ENCODE results near the gene EPHA3. TPM values are rescaled to one million over a fixed set of nuclear protein-coding genes. Genes with fewer than 3 reads are reported as not detected.

EPHA3 gene
- total and polyA plus RNA-seq, 5 donors from 2014 or later = not detected

DNA sequence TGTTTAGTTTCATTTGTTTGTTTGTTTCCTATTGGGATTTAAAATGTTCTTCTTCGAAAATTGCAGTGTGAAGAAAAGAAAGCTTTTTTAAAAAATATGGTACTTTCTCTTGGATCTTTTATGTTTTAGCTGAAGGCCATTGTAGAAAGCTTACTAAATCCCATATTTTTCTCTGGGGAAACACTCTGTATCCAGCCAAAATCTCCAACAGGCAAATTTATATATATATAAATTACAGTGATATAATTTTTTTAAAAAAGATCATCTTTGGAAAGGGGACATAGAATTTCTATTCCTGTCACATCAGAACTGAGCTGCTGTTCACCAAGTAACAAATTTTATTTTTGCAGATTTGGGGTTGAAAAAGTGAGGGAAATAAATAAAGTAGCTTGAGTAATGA is 19.6 kb upstream of the EPHA3 start:
- Mint-ChIP-seq H3K4me3 (no peak overlapping the region), H3K9me3 (peaks cover 0 to 10% (median 2%) of the 10 kb centered on the region in 7 donors), H3K27ac (no peak overlapping the region), H3K27me3 (no peaks in the 10 kb centered on the region), H3K4me1 (no peaks in the 10 kb centered on the region), H3K36me3 (no peaks in the 10 kb centered on the region)
- Histone ChIP-seq H3K4me3 (ENCODE audit: low read depth, low read length) (no peak overlapping the region), H3K27me3 (ENCODE audit: control insufficient read depth, insufficient read depth, low read length) (no peaks in the 10 kb centered on the region), H3K9me3 (ENCODE audit: control insufficient read depth in 2 of 2, low read length in 2 of 2) (no peaks in the 10 kb centered on the region), H3K27ac (ENCODE audit: insufficient read depth, low read length, poor library complexity, severe bottlenecking) (no peak overlapping the region), H3K4me1 (ENCODE audit: control insufficient read depth, insufficient read depth, low read length, poor library complexity, severe bottlenecking) (no peaks in the 10 kb centered on the region), H3K36me3 (ENCODE audit: control insufficient read depth, insufficient read depth, low read length) (no peaks in the 10 kb centered on the region)
- ATAC-seq (ENCODE audit: low read depth in 2 of 2) (no peak), DNase-seq (no peak)

DNA sequence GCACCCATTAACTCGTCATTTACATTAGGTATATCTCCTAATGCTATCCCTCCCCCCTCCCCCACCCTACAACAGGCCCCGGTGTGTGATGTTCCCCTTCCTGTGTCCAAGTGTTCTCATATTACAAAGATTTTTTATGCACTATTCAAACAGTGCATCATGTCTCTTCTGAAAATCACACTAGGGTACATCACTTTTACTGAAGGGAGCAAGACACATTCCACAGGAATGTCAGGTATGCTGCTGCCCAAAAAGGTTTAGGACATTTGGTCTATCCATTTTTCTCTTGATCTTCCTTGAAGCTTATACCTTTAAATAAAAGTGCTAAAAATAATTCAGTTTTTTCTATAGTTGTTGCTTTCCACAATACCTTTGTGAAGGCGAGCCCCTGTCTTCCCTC is 9.2 kb upstream of the EPHA3 start:
- no peak for ATAC-seq (ENCODE audit: low read depth in 2 of 2)

DNA sequence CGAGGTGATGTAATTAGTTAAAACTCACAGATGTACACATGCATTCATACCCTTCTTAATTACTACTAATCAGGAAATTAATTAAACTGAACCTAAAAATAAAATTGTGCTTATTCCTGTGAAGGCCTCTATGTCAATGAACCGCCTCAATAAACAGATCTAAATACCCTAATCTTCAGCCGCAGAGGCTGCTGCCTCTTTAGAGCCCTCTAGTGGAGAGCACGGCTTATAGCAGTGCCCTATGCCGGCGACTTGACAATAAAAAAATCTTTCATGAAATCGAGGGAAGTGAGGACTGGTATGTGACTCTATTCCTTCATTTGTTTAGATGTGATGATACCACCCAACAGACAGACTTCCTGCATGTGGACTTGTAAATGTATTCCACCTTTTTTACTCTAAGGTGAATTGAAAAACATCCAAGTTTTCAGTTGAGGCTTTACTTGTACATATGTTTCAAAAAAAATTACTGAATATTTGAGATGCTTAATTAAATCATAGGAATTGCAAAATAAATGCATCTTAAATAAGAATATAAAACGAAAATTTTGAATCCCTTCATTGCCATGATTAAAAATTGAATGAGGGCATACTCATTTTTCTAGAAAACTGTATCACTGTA is 8.3 kb upstream of the EPHA3 start:
- peaks cover 0 to 1% (median 0%) of the 10 kb centered on the region in 7 donors for H3K9me3 Mint-ChIP-seq
- DNase-seq (peak in 2 of 3 donors; percentile 4 to 37), ATAC-seq (ENCODE audit: low read depth in 2 of 2) (peak in 1 of 2 donors; percentile 37)
- Histone ChIP-seq H3K4me3 (ENCODE audit: low read depth, low read length) (no peak overlapping the region), H3K36me3 (ENCODE audit: control insufficient read depth, insufficient read depth, low read length) (no peaks in the 10 kb centered on the region), H3K27me3 (ENCODE audit: control insufficient read depth, insufficient read depth, low read length) (no peaks in the 10 kb centered on the region), H3K27ac (ENCODE audit: insufficient read depth, low read length, poor library complexity, severe bottlenecking) (no peak overlapping the region), H3K9me3 (ENCODE audit: control insufficient read depth in 2 of 2, low read length in 2 of 2) (no peaks in the 10 kb centered on the region), H3K4me1 (ENCODE audit: control insufficient read depth, insufficient read depth, low read length, poor library complexity, severe bottlenecking) (no peaks in the 10 kb centered on the region)
- no peak overlapping the region for H3K4me3 Mint-ChIP-seq
- H3K36me3 Mint-ChIP-seq = no peaks in the 10 kb centered on the region
- no peaks in the 10 kb centered on the region for H3K27me3 Mint-ChIP-seq
- no peak overlapping the region for H3K27ac Mint-ChIP-seq
- H3K4me1 Mint-ChIP-seq = no peaks in the 10 kb centered on the region

More for the DNA sequence above, 9.2 kb upstream of the EPHA3 start:
- Mint-ChIP-seq H3K27ac (no peak overlapping the region), H3K27me3 (no peaks in the 10 kb centered on the region), H3K4me3 (no peak overlapping the region), H3K9me3 (peaks cover 0 to 1% (median 0%) of the 10 kb centered on the region in 7 donors), H3K36me3 (no peaks in the 10 kb centered on the region), H3K4me1 (no peaks in the 10 kb centered on the region)
- Histone ChIP-seq H3K27ac (ENCODE audit: insufficient read depth, low read length, poor library complexity, severe bottlenecking) (no peak overlapping the region), H3K4me3 (ENCODE audit: low read depth, low read length) (no peak overlapping the region), H3K27me3 (ENCODE audit: control insufficient read depth, insufficient read depth, low read length) (no peaks in the 10 kb centered on the region), H3K9me3 (ENCODE audit: control insufficient read depth in 2 of 2, low read length in 2 of 2) (no peaks in the 10 kb centered on the region), H3K36me3 (ENCODE audit: control insufficient read depth, insufficient read depth, low read length) (no peaks in the 10 kb centered on the region), H3K4me1 (ENCODE audit: control insufficient read depth, insufficient read depth, low read length, poor library complexity, severe bottlenecking) (no peaks in the 10 kb centered on the region)
- DNase-seq = no peak

DNA sequence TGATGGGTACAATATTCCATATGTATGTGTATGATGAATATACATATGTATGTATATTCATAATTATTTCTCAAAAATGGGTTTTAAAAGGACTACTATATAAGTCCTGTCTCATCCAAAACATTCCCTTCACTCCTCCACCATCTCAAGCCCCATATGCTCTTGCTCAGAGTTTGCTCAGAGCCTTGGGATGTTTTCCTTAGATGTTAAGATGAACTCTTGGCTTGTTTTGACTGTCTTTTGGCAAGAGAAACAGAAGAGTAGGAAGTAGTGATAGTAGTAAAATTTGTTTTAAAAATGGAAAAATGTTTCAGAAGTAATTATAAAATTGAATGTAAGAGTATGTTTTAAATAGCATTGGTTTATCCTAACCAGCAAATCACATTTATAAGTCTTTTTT is 6.2 kb upstream of the EPHA3 start:
- Histone ChIP-seq H3K27ac (ENCODE audit: insufficient read depth, low read length, poor library complexity, severe bottlenecking) (no peak overlapping the region), H3K9me3 (ENCODE audit: control insufficient read depth in 2 of 2, low read length in 2 of 2) (no peaks in the 10 kb centered on the region), H3K36me3 (ENCODE audit: control insufficient read depth, insufficient read depth, low read length) (no peaks in the 10 kb centered on the region), H3K4me1 (ENCODE audit: control insufficient read depth, insufficient read depth, low read length, poor library complexity, severe bottlenecking) (no peaks in the 10 kb centered on the region), H3K27me3 (ENCODE audit: control insufficient read depth, insufficient read depth, low read length) (no peaks in the 10 kb centered on the region), H3K4me3 (ENCODE audit: low read depth, low read length) (no peak overlapping the region)
- H3K27ac Mint-ChIP-seq = no peak overlapping the region
- no peak for ATAC-seq (ENCODE audit: low read depth in 2 of 2)
- H3K36me3 Mint-ChIP-seq = no peaks in the 10 kb centered on the region
- no peaks in the 10 kb centered on the region for H3K4me1 Mint-ChIP-seq
- peaks cover 0 to 1% (median 0%) of the 10 kb centered on the region in 7 donors for H3K9me3 Mint-ChIP-seq
- no peaks in the 10 kb centered on the region for H3K27me3 Mint-ChIP-seq
- no peak overlapping the region for H3K4me3 Mint-ChIP-seq
- DNase-seq = no peak

DNA sequence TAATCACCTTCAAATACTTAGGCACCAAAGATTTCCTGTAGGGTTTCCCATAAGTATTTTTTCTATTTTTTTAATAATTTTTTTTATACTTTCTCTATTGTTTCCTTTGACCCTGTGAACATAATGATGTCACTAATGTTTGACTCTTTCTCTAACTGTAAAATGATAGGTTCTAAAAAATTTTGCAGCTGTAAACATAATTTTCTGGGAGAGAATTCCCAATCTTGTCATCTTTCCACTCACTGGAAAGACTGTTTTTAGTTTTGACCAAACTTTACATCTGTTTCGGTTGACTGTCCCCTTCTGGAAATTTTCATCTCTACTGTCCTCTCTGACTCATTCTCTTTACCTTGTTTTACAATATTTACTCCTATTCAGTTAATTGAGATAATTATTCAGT is 5.5 kb upstream of the EPHA3 start:
- no peak overlapping the region for H3K4me3 ChIP-seq (ENCODE audit: low read depth, low read length)
- no peaks in the 10 kb centered on the region for H3K36me3 ChIP-seq (ENCODE audit: control insufficient read depth, insufficient read depth, low read length)
- no peak for ATAC-seq (ENCODE audit: low read depth in 2 of 2)
- no peaks in the 10 kb centered on the region for H3K9me3 ChIP-seq (ENCODE audit: control insufficient read depth in 2 of 2, low read length in 2 of 2)
- DNase-seq = no peak
- H3K27me3 Mint-ChIP-seq = no peaks in the 10 kb centered on the region
- H3K27me3 ChIP-seq (ENCODE audit: control insufficient read depth, insufficient read depth, low read length) = no peaks in the 10 kb centered on the region
- no peaks in the 10 kb centered on the region for H3K36me3 Mint-ChIP-seq
- H3K4me3 Mint-ChIP-seq = no peak overlapping the region
- peaks cover 0 to 2% (median 0%) of the 10 kb centered on the region in 4 donors for H3K4me1 Mint-ChIP-seq
- peaks cover 0 to 2% (median 0%) of the 10 kb centered on the region in 7 donors for H3K9me3 Mint-ChIP-seq
- H3K27ac Mint-ChIP-seq = no peak overlapping the region
- no peak overlapping the region for H3K27ac ChIP-seq (ENCODE audit: insufficient read depth, low read length, poor library complexity, severe bottlenecking)
- no peaks in the 10 kb centered on the region for H3K4me1 ChIP-seq (ENCODE audit: control insufficient read depth, insufficient read depth, low read length, poor library complexity, severe bottlenecking)

DNA sequence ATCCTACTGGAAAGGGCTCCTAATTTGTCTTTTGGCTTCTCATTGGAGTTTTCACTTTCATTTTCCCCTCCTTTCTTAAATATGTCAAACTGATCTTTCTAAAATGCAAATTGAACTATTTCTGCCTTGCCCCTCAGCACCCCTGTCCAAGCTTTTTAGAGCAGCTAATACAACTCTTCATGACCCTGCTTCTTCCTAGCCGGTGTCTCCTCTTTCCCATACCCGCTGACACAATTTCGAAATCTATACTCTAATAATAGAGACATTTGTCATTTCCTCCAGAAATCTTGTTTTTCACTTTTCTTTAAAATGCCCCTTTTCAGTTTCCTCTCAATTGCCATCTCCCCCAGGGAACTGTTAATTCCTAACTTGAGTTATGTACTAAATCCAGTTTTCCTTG is 2.9 kb upstream of the EPHA3 start:
- Mint-ChIP-seq H3K9me3 (peaks cover 0 to 5% (median 0%) of the 10 kb centered on the region in 7 donors), H3K27ac (no peak overlapping the region), H3K4me3 (no peak overlapping the region), H3K4me1 (peaks cover 0 to 11% (median 2%) of the 10 kb centered on the region in 4 donors), H3K27me3 (no peaks in the 10 kb centered on the region), H3K36me3 (no peaks in the 10 kb centered on the region)
- Histone ChIP-seq H3K27ac (ENCODE audit: insufficient read depth, low read length, poor library complexity, severe bottlenecking) (no peak overlapping the region), H3K36me3 (ENCODE audit: control insufficient read depth, insufficient read depth, low read length) (no peaks in the 10 kb centered on the region), H3K4me1 (ENCODE audit: control insufficient read depth, insufficient read depth, low read length, poor library complexity, severe bottlenecking) (no peaks in the 10 kb centered on the region), H3K4me3 (ENCODE audit: low read depth, low read length) (no peak overlapping the region), H3K9me3 (ENCODE audit: control insufficient read depth in 2 of 2, low read length in 2 of 2) (no peaks in the 10 kb centered on the region), H3K27me3 (ENCODE audit: control insufficient read depth, insufficient read depth, low read length) (no peaks in the 10 kb centered on the region)
- DNase-seq = no peak
- no peak for ATAC-seq (ENCODE audit: low read depth in 2 of 2)

DNA sequence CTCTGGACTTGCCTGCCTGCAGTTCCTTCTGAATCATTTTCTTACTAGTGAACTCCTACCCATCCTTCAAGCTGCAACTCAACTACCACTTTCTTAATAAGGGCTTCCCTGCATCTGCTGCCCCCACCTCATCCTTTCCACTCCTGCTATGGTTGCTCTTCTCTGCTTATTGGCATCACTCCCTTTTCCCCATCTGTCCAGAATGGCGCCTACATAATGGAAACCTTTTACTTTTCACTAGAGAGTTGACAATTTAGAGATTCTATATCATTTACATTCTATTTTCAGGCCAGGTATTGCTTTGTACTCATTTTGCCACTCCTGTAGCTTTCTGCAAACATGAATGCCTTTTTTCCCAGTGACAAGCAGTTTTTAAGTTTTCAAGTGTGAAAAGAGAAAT is 1.9 kb upstream of the EPHA3 start:
- no peaks in the 10 kb centered on the region for H3K36me3 Mint-ChIP-seq
- ATAC-seq (ENCODE audit: low read depth in 2 of 2) = no peak

DNA sequence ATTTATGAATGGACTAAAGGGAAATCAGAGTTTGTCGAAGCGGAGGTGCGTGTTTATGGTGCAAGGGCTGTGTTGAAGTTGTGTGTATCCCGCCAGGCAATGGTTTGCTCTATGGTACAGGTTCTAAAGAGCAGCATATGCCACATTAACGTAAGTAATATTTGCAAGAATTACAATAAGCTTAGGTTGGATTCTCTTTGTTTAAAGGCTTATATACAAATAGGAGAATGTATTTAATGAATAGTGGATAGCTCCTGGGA is 800 bp downstream of the EPHA3 start:
- Histone ChIP-seq H3K27me3 (ENCODE audit: control insufficient read depth, insufficient read depth, low read length) (no peaks in the 10 kb centered on the region), H3K4me1 (ENCODE audit: control insufficient read depth, insufficient read depth, low read length, poor library complexity, severe bottlenecking) (no peaks in the 10 kb centered on the region), H3K36me3 (ENCODE audit: control insufficient read depth, insufficient read depth, low read length) (no peaks in the 10 kb centered on the region), H3K4me3 (ENCODE audit: low read depth, low read length) (no peak overlapping the region), H3K9me3 (ENCODE audit: control insufficient read depth in 2 of 2, low read length in 2 of 2) (no peaks in the 10 kb centered on the region), H3K27ac (ENCODE audit: insufficient read depth, low read length, poor library complexity, severe bottlenecking) (no peak overlapping the region)
- DNase-seq = no peak
- Mint-ChIP-seq H3K27ac (no peak overlapping the region), H3K36me3 (no peaks in the 10 kb centered on the region), H3K9me3 (peaks cover 0 to 5% (median 0%) of the 10 kb centered on the region in 7 donors), H3K4me1 (peaks cover 0 to 11% (median 2%) of the 10 kb centered on the region in 4 donors), H3K27me3 (no peaks in the 10 kb centered on the region), H3K4me3 (no peak overlapping the region)
- no peak for ATAC-seq (ENCODE audit: low read depth in 2 of 2)

More for the DNA sequence above, 1.9 kb upstream of the EPHA3 start:
- H3K27me3 ChIP-seq (ENCODE audit: control insufficient read depth, insufficient read depth, low read length) = no peaks in the 10 kb centered on the region
- H3K9me3 Mint-ChIP-seq = peaks cover 0 to 5% (median 0%) of the 10 kb centered on the region in 7 donors
- no peak for DNase-seq
- no peaks in the 10 kb centered on the region for H3K27me3 Mint-ChIP-seq
- H3K27ac ChIP-seq (ENCODE audit: insufficient read depth, low read length, poor library complexity, severe bottlenecking) = no peak overlapping the region
- H3K27ac Mint-ChIP-seq = no peak overlapping the region
- H3K9me3 ChIP-seq (ENCODE audit: control insufficient read depth in 2 of 2, low read length in 2 of 2) = no peaks in the 10 kb centered on the region
- no peaks in the 10 kb centered on the region for H3K4me1 ChIP-seq (ENCODE audit: control insufficient read depth, insufficient read depth, low read length, poor library complexity, severe bottlenecking)
- no peaks in the 10 kb centered on the region for H3K36me3 ChIP-seq (ENCODE audit: control insufficient read depth, insufficient read depth, low read length)
- no peak overlapping the region for H3K4me3 Mint-ChIP-seq
- H3K4me1 Mint-ChIP-seq = peaks cover 0 to 11% (median 2%) of the 10 kb centered on the region in 4 donors
- no peak overlapping the region for H3K4me3 ChIP-seq (ENCODE audit: low read depth, low read length)

Data from CD4-positive, CD25-positive, alpha-beta regulatory T cell (primary cell).